Measurements from ENCODE around the gene GPAM.
A peak's percentile ranks its signal among the peaks of the same experiment; 100 is the strongest.
"Not testable (repeated sequence)": the region's sequence is repeated elsewhere in the genome, so short reads cannot be mapped to it uniquely, and the experiment has no call there.

GPAM gene

GRCh38 chr10:112208292-112208691 lies 24.7 kb upstream of the GPAM start:
- no peaks in the 10 kb centered on the region for H3K4me1 Mint-ChIP-seq (ENCODE audit: low read depth)
- no peak overlapping the region for H3K27ac Mint-ChIP-seq
- no peaks in the 10 kb centered on the region for H3K36me3 Mint-ChIP-seq (ENCODE audit: low read depth)
- no peaks in the 10 kb centered on the region for H3K27me3 Mint-ChIP-seq (ENCODE audit: low read depth)
- H3K4me3 Mint-ChIP-seq: no peak overlapping the region
- H3K9me3 Mint-ChIP-seq: no peaks in the 10 kb centered on the region

GRCh38 chr10:112203328-112204076 lies 19.9 kb upstream of the GPAM start:
- Mint-ChIP-seq H3K4me3 (no peak overlapping the region), H3K27ac (no peak overlapping the region), H3K27me3 (ENCODE audit: low read depth) (peaks cover 10% of the 10 kb centered on the region), H3K9me3 (no peaks in the 10 kb centered on the region), H3K36me3 (ENCODE audit: low read depth) (no peaks in the 10 kb centered on the region), H3K4me1 (ENCODE audit: low read depth) (no peaks in the 10 kb centered on the region)

GRCh38 chr10:112202561-112203241 lies 19.1 kb upstream of the GPAM start:
- H3K36me3 Mint-ChIP-seq (ENCODE audit: low read depth): no peaks in the 10 kb centered on the region
- H3K4me1 Mint-ChIP-seq (ENCODE audit: low read depth): no peaks in the 10 kb centered on the region
- H3K27ac Mint-ChIP-seq: no peak overlapping the region
- H3K9me3 Mint-ChIP-seq: no peaks in the 10 kb centered on the region
- H3K27me3 Mint-ChIP-seq (ENCODE audit: low read depth): peaks cover 10% of the 10 kb centered on the region
- H3K4me3 Mint-ChIP-seq: no peak overlapping the region

GRCh38 chr10:112202076-112202475 lies 18.5 kb upstream of the GPAM start:
- Mint-ChIP-seq H3K27ac (no peak overlapping the region), H3K36me3 (ENCODE audit: low read depth) (no peaks in the 10 kb centered on the region), H3K4me3 (no peak overlapping the region), H3K27me3 (ENCODE audit: low read depth) (peaks cover 10% of the 10 kb centered on the region), H3K4me1 (ENCODE audit: low read depth) (no peaks in the 10 kb centered on the region), H3K9me3 (no peaks in the 10 kb centered on the region)

GRCh38 chr10:112201334-112201733 lies 17.8 kb upstream of the GPAM start:
- Mint-ChIP-seq H3K36me3 (ENCODE audit: low read depth) (no peaks in the 10 kb centered on the region), H3K9me3 (no peaks in the 10 kb centered on the region), H3K4me1 (ENCODE audit: low read depth) (no peaks in the 10 kb centered on the region), H3K27me3 (ENCODE audit: low read depth) (peaks cover 14% of the 10 kb centered on the region), H3K27ac (no peak overlapping the region), H3K4me3 (no peak overlapping the region)

GRCh38 chr10:112200259-112200658 lies 16.7 kb upstream of the GPAM start:
- H3K27me3 Mint-ChIP-seq (ENCODE audit: low read depth): peaks cover 14% of the 10 kb centered on the region
- not testable (repeated sequence) for H3K4me3 Mint-ChIP-seq; H3K36me3 Mint-ChIP-seq (ENCODE audit: low read depth); H3K27ac Mint-ChIP-seq; H3K4me1 Mint-ChIP-seq (ENCODE audit: low read depth); H3K9me3 Mint-ChIP-seq

GRCh38 chr10:112197662-112198061 lies 14.1 kb upstream of the GPAM start:
- H3K36me3 Mint-ChIP-seq (ENCODE audit: low read depth); H3K27ac Mint-ChIP-seq; H3K4me1 Mint-ChIP-seq (ENCODE audit: low read depth); H3K4me3 Mint-ChIP-seq; H3K9me3 Mint-ChIP-seq: not testable (repeated sequence)
- peaks cover 14% of the 10 kb centered on the region for H3K27me3 Mint-ChIP-seq (ENCODE audit: low read depth)

GRCh38 chr10:112195224-112195623 lies 11.7 kb upstream of the GPAM start:
- no peaks in the 10 kb centered on the region for H3K4me1 Mint-ChIP-seq (ENCODE audit: low read depth)
- H3K9me3 Mint-ChIP-seq: no peaks in the 10 kb centered on the region

GRCh38 chr10:112191791-112192190 lies 8.2 kb upstream of the GPAM start:
- Mint-ChIP-seq H3K36me3 (ENCODE audit: low read depth) (no peaks in the 10 kb centered on the region), H3K27ac (no peak overlapping the region), H3K4me1 (ENCODE audit: low read depth) (no peaks in the 10 kb centered on the region), H3K4me3 (no peak overlapping the region), H3K9me3 (no peaks in the 10 kb centered on the region), H3K27me3 (ENCODE audit: low read depth) (peaks cover 18% of the 10 kb centered on the region)

More at GRCh38 chr10:112195224-112195623, 11.7 kb upstream of the GPAM start:
- no peak overlapping the region for H3K4me3 Mint-ChIP-seq
- peaks cover 4% of the 10 kb centered on the region for H3K27me3 Mint-ChIP-seq (ENCODE audit: low read depth)
- H3K27ac Mint-ChIP-seq: no peak overlapping the region
- no peaks in the 10 kb centered on the region for H3K36me3 Mint-ChIP-seq (ENCODE audit: low read depth)

- no peaks in the 10 kb centered on the region for H3K4me1 Mint-ChIP-seq (ENCODE audit: low read depth)
- H3K4me3 Mint-ChIP-seq: no peak overlapping the region
- H3K36me3 Mint-ChIP-seq (ENCODE audit: low read depth): no peaks in the 10 kb centered on the region
- no peaks in the 10 kb centered on the region for H3K9me3 Mint-ChIP-seq
- no peak overlapping the region for H3K27ac Mint-ChIP-seq
- peaks cover 17% of the 10 kb centered on the region for H3K27me3 Mint-ChIP-seq (ENCODE audit: low read depth)
Observed at GRCh38 chr10:112191041-112191590, 7.6 kb upstream of the GPAM start.

- peaks cover 8% of the 10 kb centered on the region for H3K4me1 Mint-ChIP-seq (ENCODE audit: low read depth)
- no peak overlapping the region for H3K27ac Mint-ChIP-seq
- H3K4me3 Mint-ChIP-seq: no peak overlapping the region
- H3K27me3 Mint-ChIP-seq (ENCODE audit: low read depth): peaks cover 17% of the 10 kb centered on the region
- H3K36me3 Mint-ChIP-seq (ENCODE audit: low read depth): peaks cover 3% of the 10 kb centered on the region
- H3K9me3 Mint-ChIP-seq: peaks cover 5% of the 10 kb centered on the region
Observed at GRCh38 chr10:112189465-112189864, 5.9 kb upstream of the GPAM start.

- Mint-ChIP-seq H3K27me3 (ENCODE audit: low read depth) (peaks cover 17% of the 10 kb centered on the region), H3K27ac (no peak overlapping the region), H3K4me1 (ENCODE audit: low read depth) (peaks cover 20% of the 10 kb centered on the region), H3K4me3 (no peak overlapping the region), H3K9me3 (peaks cover 5% of the 10 kb centered on the region), H3K36me3 (ENCODE audit: low read depth) (peaks cover 3% of the 10 kb centered on the region)
Observed at GRCh38 chr10:112187527-112187926, 4.0 kb upstream of the GPAM start.

GRCh38 chr10:112185959-112186358 lies 2.4 kb upstream of the GPAM start:
- H3K4me1 Mint-ChIP-seq (ENCODE audit: low read depth): peaks cover 22% of the 10 kb centered on the region
- peaks cover 3% of the 10 kb centered on the region for H3K36me3 Mint-ChIP-seq (ENCODE audit: low read depth)
- H3K27me3 Mint-ChIP-seq (ENCODE audit: low read depth): peaks cover 17% of the 10 kb centered on the region
- no peak overlapping the region for H3K4me3 Mint-ChIP-seq
- peaks cover 5% of the 10 kb centered on the region for H3K9me3 Mint-ChIP-seq
- H3K27ac Mint-ChIP-seq: no peak overlapping the region

- peaks cover 22% of the 10 kb centered on the region for H3K4me1 Mint-ChIP-seq (ENCODE audit: low read depth)
- peaks cover 13% of the 10 kb centered on the region for H3K27me3 Mint-ChIP-seq (ENCODE audit: low read depth)
- H3K27ac Mint-ChIP-seq: peak overlapping the region; percentile 3
- peaks cover 6% of the 10 kb centered on the region for H3K36me3 Mint-ChIP-seq (ENCODE audit: low read depth)
- H3K4me3 Mint-ChIP-seq: peak overlapping the region; percentile 18
- peaks cover 5% of the 10 kb centered on the region for H3K9me3 Mint-ChIP-seq
Observed at GRCh38 chr10:112184379-112184778, 814 bp upstream of the GPAM start.

GRCh38 chr10:112184052-112184371 lies 447 bp upstream of the GPAM start:
- H3K36me3 Mint-ChIP-seq (ENCODE audit: low read depth): peaks cover 6% of the 10 kb centered on the region
- peaks cover 22% of the 10 kb centered on the region for H3K4me1 Mint-ChIP-seq (ENCODE audit: low read depth)
- H3K27ac Mint-ChIP-seq: peak overlapping the region; percentile 80
- H3K4me3 Mint-ChIP-seq: peak overlapping the region; percentile 76
- peaks cover 10% of the 10 kb centered on the region for H3K27me3 Mint-ChIP-seq (ENCODE audit: low read depth)
- peaks cover 5% of the 10 kb centered on the region for H3K9me3 Mint-ChIP-seq
